Type B pancreatic cell (in vitro differentiated cells): ENCODE measurements around the gene ANKS1A. TPM values are rescaled to one million over a fixed set of nuclear protein-coding genes. Genes with fewer than 3 reads are reported as not detected.

Source experiments
- DNase-seq: peaks from one replicate; pipeline ENCODE4 v3.0.0; 2021; ENCODE audit warnings: mixed read lengths; ENCODE audit not compliant: unreplicated experiment; ENCODE audit errors: extremely low spot score
- H3K27ac Mint-ChIP-seq: 2 replicates; pipeline ENCODE4 v1.8.0; 2021; ENCODE audit warnings: mild to moderate bottlenecking, mixed read lengths
- H3K27me3 Mint-ChIP-seq: 2 replicates; pipeline ENCODE4 v1.8.0; 2021; ENCODE audit warnings: mixed read lengths
- H3K36me3 Mint-ChIP-seq: 2 replicates; pipeline ENCODE4 v1.8.0; 2021; ENCODE audit warnings: mixed read lengths
- H3K4me1 Mint-ChIP-seq: one replicate; pipeline ENCODE4 v1.8.0; 2021; ENCODE audit warnings: mixed read lengths; ENCODE audit not compliant: unreplicated experiment
- H3K4me3 Mint-ChIP-seq: 2 replicates; pipeline ENCODE4 v1.8.0; 2021; ENCODE audit warnings: mild to moderate bottlenecking, mixed read lengths
- H3K9me3 Mint-ChIP-seq: 2 replicates; pipeline ENCODE4 v1.8.0; 2021; ENCODE audit warnings: mixed read lengths
- total RNA-seq: library from RNA; stranded (reverse); gene quantifications from 2 replicates; pipeline ENCODE4 v1.2.1, GENCODE V29; 2021; ENCODE audit warnings: low replicate concordance
- TF ChIP-seq, protein P1 (sequence below): fragments of 200-600 bp; sonication (generic); conservative IDR thresholded peaks from 2 replicates; pipeline ENCODE4 v1.5.0; 2021; ENCODE audit warnings: antibody characterized with exemption, mild to moderate bottlenecking

The ANKS1A gene
- total RNA-seq, 1 donor from 2014 or later, result 28.0 TPM

DNA sequence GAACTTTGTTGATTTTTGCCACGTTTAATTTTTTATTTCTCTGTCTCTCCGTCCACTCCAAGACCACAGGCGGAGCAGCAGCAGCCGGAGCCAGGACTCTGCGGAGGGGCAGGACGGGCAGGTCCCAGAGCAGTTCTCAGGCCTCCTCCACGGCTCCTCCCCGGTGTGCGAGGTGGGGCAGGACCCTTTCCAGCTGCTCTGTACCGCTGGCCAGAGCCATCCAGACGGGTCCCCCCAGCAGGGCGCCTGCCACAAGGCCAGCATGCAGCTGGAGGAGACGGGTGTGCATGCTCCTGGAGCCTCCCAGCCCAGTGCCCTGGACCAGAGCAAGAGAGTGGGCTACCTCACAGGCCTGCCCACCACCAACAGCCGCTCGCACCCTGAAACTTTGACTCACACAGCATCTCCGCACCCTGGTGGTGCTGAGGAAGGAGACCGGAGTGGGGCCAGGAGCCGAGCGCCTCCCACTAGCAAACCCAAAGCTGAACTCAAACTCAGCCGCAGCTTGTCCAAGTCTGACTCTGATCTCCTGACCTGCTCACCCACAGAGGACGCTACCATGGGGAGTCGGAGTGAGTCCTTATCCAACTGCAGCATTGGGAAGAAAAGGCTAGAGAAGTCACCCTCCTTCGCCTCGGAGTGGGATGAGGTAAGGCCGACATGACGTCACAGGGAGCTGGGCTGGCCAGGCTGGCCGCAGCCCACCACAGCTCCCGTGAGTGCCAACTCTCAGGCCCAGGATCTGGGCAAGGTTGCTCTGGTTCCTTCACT lies 128.5 kb downstream of the ANKS1A start:
- H3K36me3 Mint-ChIP-seq, result peaks cover 15% of the 10 kb centered on the region
- H3K4me1 Mint-ChIP-seq, result peaks cover 38% of the 10 kb centered on the region
- H3K27ac Mint-ChIP-seq, result peak overlapping the region; percentile 92
- H3K9me3 Mint-ChIP-seq, result no peaks in the 10 kb centered on the region
- peak overlapping the region; percentile 79 for H3K4me3 Mint-ChIP-seq
- no peaks in the 10 kb centered on the region for H3K27me3 Mint-ChIP-seq
- no peak for DNase-seq
- TF ChIP-seq, protein P1, sequence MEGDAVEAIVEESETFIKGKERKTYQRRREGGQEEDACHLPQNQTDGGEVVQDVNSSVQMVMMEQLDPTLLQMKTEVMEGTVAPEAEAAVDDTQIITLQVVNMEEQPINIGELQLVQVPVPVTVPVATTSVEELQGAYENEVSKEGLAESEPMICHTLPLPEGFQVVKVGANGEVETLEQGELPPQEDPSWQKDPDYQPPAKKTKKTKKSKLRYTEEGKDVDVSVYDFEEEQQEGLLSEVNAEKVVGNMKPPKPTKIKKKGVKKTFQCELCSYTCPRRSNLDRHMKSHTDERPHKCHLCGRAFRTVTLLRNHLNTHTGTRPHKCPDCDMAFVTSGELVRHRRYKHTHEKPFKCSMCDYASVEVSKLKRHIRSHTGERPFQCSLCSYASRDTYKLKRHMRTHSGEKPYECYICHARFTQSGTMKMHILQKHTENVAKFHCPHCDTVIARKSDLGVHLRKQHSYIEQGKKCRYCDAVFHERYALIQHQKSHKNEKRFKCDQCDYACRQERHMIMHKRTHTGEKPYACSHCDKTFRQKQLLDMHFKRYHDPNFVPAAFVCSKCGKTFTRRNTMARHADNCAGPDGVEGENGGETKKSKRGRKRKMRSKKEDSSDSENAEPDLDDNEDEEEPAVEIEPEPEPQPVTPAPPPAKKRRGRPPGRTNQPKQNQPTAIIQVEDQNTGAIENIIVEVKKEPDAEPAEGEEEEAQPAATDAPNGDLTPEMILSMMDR, result no peak

DNA sequence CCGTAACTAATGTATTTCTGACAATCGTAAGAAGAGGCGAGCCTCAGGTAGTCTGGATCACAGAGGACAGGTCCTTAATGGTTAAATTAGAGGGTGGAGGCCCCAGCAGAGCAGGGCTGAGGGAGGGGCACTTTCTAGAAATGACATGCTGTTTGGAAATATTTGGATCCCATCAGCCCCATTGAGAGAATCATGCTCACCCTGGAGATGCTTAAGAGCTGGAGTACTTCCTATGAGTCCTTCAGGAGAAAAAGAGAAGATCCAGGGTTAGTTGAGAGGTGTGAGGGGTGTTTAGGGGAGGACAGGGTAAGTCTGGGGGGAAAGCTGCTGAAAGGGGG lies 129.1 kb downstream of the ANKS1A start:
- DNase-seq, result no peak
- no peaks in the 10 kb centered on the region for H3K9me3 Mint-ChIP-seq
- no peaks in the 10 kb centered on the region for H3K27me3 Mint-ChIP-seq
- no peak overlapping the region for H3K4me3 Mint-ChIP-seq
- peaks cover 15% of the 10 kb centered on the region for H3K36me3 Mint-ChIP-seq
- TF ChIP-seq, protein P1, result no peak
- no peak overlapping the region for H3K27ac Mint-ChIP-seq
- peaks cover 44% of the 10 kb centered on the region for H3K4me1 Mint-ChIP-seq

DNA sequence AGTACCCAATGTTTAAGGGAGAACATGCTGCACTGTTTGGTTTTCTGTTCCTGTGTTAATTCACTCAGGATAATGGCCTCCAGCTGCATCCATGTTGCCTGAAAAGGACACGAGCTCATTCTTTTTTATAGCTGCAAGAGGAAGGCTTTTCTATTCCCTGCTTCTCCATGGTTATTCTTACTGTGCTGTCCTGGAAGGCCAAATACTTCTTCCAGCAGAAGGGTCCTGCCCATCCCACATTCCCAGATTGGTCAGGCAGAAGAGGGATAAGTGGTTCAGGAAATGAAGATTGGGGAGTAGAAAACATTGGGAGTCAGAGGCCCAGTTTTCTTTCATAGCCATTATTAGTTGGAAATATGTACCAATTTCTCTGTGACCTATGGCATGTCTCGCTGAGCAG lies 129.7 kb downstream of the ANKS1A start:
- Mint-ChIP-seq H3K4me3 (peak overlapping the region; percentile 51), H3K4me1 (peaks cover 48% of the 10 kb centered on the region)
- peak; percentile 16 for DNase-seq

DNA sequence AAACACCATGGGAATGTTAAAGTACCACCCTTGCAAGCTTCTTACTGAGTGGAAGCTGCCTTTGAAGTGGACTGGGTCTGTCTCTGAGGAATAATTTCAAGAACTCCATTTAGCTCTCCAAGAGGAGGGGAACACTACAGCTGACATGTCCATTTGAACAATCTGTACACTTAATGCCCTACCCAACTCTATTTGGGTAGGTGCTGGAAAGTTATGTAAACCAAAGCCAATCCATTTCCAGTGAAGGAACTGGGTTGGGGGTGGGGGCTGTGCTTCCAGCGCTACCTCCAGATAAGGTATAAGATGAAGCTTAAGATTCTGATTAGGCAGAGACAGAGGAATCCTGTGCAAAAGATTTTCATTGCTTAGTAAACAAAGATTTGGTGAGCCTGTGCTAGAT lies 130.1 kb downstream of the ANKS1A start:
- Mint-ChIP-seq H3K36me3 (peaks cover 15% of the 10 kb centered on the region), H3K9me3 (no peaks in the 10 kb centered on the region), H3K4me1 (peaks cover 49% of the 10 kb centered on the region), H3K27ac (peak overlapping the region; percentile 71), H3K27me3 (no peaks in the 10 kb centered on the region), H3K4me3 (peak overlapping the region; percentile 51)
- TF ChIP-seq, protein P1, result no peak
- DNase-seq, result no peak

More for the DNA sequence above, 129.7 kb downstream of the ANKS1A start:
- TF ChIP-seq, protein P1, result no peak
- no peaks in the 10 kb centered on the region for H3K9me3 Mint-ChIP-seq
- H3K27me3 Mint-ChIP-seq, result no peaks in the 10 kb centered on the region
- H3K36me3 Mint-ChIP-seq, result peaks cover 15% of the 10 kb centered on the region
- peak overlapping the region; percentile 62 for H3K27ac Mint-ChIP-seq

DNA sequence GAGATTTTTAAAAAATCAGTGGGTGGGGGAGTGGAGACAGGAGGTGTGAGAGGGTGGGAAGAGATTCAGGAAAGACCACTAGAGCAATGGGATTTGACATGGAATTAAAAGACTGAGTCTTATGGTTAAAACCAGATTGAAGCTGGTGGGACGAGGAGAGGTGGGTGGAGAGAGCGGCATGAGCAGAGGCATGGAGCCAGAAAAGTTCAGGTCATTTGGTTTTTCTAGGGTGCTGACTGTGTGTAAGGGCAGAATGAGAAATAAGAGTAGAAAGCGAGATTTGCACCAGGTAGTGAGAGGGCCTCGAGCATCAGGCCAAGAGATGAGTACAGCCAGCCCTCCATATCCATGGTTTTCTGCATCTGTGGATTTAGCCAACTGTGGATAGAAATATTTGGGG lies 130.8 kb downstream of the ANKS1A start:
- Mint-ChIP-seq H3K4me3 (no peak overlapping the region), H3K36me3 (peaks cover 15% of the 10 kb centered on the region), H3K27me3 (no peaks in the 10 kb centered on the region), H3K9me3 (no peaks in the 10 kb centered on the region), H3K4me1 (peaks cover 56% of the 10 kb centered on the region), H3K27ac (peak overlapping the region; percentile 71)
- no peak for DNase-seq
- TF ChIP-seq, protein P1, result no peak
